Stimulated activated CD8-positive, alpha-beta memory T cell treated with anti-CD3 and anti-CD28 coated beads, Interleukin-15, amount 100 ng/mL, for 24 hours (primary cell): ENCODE measurements around the gene SMC1B.
"Not testable (repeated sequence)": the region's sequence is repeated elsewhere in the genome, so short reads cannot be mapped to it uniquely, and the experiment has no call there.

Experiments used
- DNase-seq: peaks from one replicate; pipeline ENCODE4 v3.0.0-alpha.2; 2020; ENCODE audit warnings: low read depth

SMC1B gene

GRCh38 chr22:45421349-45422055 lies 8.1 kb upstream of the SMC1B start:
- no peak for DNase-seq

GRCh38 chr22:45420539-45420938 lies 7.1 kb upstream of the SMC1B start:
- no peak for DNase-seq

GRCh38 chr22:45420011-45420410 lies 6.6 kb upstream of the SMC1B start:
- no peak for DNase-seq

- no peak for DNase-seq
Observed at GRCh38 chr22:45418770-45419138, 5.4 kb upstream of the SMC1B start.

- DNase-seq, result no peak
Observed at GRCh38 chr22:45418056-45418769, 4.8 kb upstream of the SMC1B start.

GRCh38 chr22:45413013-45413367 lies 409 bp downstream of the SMC1B start:
- no peak for DNase-seq

- DNase-seq, result no peak
Observed at GRCh38 chr22:45407793-45408192, 5.6 kb downstream of the SMC1B start.

GRCh38 chr22:45402466-45402985 lies 10.9 kb downstream of the SMC1B start:
- DNase-seq, result no peak

GRCh38 chr22:45399712-45400445 lies 13.5 kb downstream of the SMC1B start:
- no peak for DNase-seq

GRCh38 chr22:45398214-45398613 lies 15.2 kb downstream of the SMC1B start:
- no peak for DNase-seq

- no peak for DNase-seq
Observed at GRCh38 chr22:45397806-45398205, 15.6 kb downstream of the SMC1B start.

GRCh38 chr22:45389546-45389945 lies 23.9 kb downstream of the SMC1B start:
- DNase-seq, result no peak

- no peak for DNase-seq
Observed at GRCh38 chr22:45381348-45381747, 32.1 kb downstream of the SMC1B start.

- no peak for DNase-seq
Observed at GRCh38 chr22:45376703-45377102, 36.7 kb downstream of the SMC1B start.

- no peak for DNase-seq
Observed at GRCh38 chr22:45376009-45376408, 37.4 kb downstream of the SMC1B start.

- not testable (repeated sequence) for DNase-seq
Observed at GRCh38 chr22:45373592-45373991, 39.8 kb downstream of the SMC1B start.

GRCh38 chr22:45366713-45367112 lies 46.7 kb downstream of the SMC1B start:
- no peak for DNase-seq

GRCh38 chr22:45359627-45360026 lies 53.8 kb downstream of the SMC1B start:
- no peak for DNase-seq

GRCh38 chr22:45358127-45358526 lies 55.3 kb downstream of the SMC1B start:
- no peak for DNase-seq

- no peak for DNase-seq
Observed at GRCh38 chr22:45357490-45357889, 55.9 kb downstream of the SMC1B start.

GRCh38 chr22:45353786-45354185 lies 59.6 kb downstream of the SMC1B start:
- no peak for DNase-seq

GRCh38 chr22:45352757-45353156 lies 60.6 kb downstream of the SMC1B start:
- not testable (repeated sequence) for DNase-seq

- no peak for DNase-seq
Observed at GRCh38 chr22:45351956-45352355, 61.4 kb downstream of the SMC1B start.
